Astrocyte (in vitro differentiated cells and primary cell): ENCODE data around the gene ITGB1BP1.

ENCODE experiments used
- CTCF ChIP-seq: IDR thresholded peaks from 2 replicates; pipeline ENCODE4 v1.5.1; 2011; ENCODE audit warnings: low read depth, mild to moderate bottlenecking, inconsistent platforms, low read length, moderate library complexity; ENCODE audit not compliant: insufficient read depth
- EZH2 ChIP-seq: IDR thresholded peaks from 2 replicates; pipeline ENCODE4 v1.6.1; 2012; ENCODE audit warnings: mild to moderate bottlenecking, low read length, inconsistent platforms; ENCODE audit not compliant: insufficient read depth

GRCh38 chr2:9365498-9366019 is 57.8 kb downstream of the ITGB1BP1 start:
- TF ChIP-seq EZH2 (no peak), CTCF (no peak)
